ENCODE measurements around the gene ANKRD55.
"Not testable (repeated sequence)": the region's sequence is repeated elsewhere in the genome, so short reads cannot be mapped to it uniquely, and the experiment has no call there.

The ANKRD55 gene

DNA sequence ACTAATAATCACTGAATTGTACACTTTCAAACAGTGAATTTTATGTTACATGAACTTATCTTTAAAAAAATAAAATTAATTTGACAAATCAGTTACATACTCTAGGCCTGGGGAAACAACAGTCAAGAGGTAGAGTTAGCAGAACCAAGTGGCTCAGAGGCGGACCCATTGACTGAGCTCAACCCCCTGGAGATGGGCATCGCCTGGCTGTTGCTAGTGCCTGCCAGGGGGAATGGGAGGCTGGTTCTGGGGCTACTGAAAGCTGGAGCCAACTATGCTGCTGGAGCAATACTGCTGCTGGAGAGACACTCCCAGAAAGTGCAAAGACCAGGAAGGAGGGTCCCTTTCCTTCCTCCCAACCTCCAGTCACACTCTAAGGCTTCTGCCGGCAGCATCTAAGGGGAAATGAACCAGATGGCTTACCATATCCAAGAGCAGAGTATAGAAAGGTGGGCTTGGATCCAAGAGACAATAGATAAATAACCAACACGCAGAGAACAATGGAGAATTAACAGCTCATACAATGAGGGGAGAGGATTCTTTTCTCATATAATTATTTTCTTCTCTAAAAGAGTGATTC, 40.3 kb upstream of the ANKRD55 start:
- DNase-seq (ENCODE audit: low read depth): no peak
- H3K4me3 ChIP-seq (ENCODE audit: low read length): no peak overlapping the region
- TF ChIP-seq, protein P1, sequence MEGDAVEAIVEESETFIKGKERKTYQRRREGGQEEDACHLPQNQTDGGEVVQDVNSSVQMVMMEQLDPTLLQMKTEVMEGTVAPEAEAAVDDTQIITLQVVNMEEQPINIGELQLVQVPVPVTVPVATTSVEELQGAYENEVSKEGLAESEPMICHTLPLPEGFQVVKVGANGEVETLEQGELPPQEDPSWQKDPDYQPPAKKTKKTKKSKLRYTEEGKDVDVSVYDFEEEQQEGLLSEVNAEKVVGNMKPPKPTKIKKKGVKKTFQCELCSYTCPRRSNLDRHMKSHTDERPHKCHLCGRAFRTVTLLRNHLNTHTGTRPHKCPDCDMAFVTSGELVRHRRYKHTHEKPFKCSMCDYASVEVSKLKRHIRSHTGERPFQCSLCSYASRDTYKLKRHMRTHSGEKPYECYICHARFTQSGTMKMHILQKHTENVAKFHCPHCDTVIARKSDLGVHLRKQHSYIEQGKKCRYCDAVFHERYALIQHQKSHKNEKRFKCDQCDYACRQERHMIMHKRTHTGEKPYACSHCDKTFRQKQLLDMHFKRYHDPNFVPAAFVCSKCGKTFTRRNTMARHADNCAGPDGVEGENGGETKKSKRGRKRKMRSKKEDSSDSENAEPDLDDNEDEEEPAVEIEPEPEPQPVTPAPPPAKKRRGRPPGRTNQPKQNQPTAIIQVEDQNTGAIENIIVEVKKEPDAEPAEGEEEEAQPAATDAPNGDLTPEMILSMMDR (conservative IDR thresholded peaks at IDR 0.05; ENCODE audit: low read length): no peak

DNA sequence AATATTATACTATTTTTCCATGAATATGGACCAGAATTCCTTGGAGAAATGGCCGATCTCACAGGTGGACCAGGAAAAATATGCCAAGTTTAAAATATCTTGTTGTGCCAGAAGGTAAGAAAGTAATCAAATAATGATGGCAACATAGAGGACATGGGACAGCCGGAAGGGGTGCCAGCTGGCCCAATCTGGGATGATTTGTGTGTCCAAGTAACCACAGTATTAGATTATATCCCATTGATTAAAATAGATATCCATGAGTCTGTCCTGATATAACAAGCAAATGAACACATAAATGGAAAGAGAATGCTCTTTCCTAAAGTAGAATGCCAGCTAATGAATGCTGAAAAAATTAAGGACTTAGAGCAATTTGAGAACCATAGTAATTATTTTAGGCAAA, 39.6 kb upstream of the ANKRD55 start:
- no peak for DNase-seq (ENCODE audit: low read depth)
- TF ChIP-seq, protein P1 (conservative IDR thresholded peaks at IDR 0.05; ENCODE audit: low read length): no peak

DNA sequence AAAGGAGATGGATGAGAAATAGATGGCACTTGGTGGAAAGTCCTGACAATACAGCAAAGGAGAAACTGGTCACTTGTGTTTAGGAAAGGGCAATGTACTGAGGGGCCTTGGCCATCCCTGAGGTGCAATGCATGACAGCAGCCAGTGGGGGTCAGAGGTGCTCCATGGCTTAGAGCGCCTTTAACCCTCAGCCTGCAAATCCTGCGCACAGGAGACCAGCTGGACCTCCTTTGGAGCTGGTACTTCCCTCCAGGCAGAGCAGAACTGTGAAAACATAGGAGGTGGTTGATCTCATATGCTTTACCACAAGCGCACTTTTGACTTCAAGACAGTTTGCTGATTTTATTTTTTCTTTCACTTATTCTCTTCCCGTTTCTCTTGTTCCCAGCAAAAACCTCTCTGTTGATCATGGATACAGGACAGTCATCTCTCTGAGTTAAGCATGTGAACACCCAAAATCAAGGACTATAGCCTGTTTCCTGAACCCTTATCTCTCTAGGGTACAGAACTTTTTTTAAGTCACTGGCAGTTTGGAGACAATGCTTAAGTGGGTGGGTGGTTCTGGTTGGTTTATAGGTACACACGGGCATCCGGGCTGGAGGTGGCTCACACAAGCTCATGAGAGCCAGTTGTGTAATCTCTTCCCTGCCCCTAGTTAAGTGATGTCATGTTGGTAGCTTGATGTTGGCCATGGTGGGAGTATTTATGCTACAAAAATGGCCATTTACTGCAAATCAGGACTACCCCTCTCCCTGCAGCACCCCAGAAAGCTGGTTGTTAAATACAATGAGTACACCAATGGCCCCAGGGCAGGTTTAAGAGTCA, 37.6 kb upstream of the ANKRD55 start:
- TF ChIP-seq, protein P1 (conservative IDR thresholded peaks at IDR 0.05; ENCODE audit: low read length): peak; percentile 100

More for the DNA sequence above, 39.6 kb upstream of the ANKRD55 start:
- H3K4me3 ChIP-seq (ENCODE audit: low read length): no peak overlapping the region

DNA sequence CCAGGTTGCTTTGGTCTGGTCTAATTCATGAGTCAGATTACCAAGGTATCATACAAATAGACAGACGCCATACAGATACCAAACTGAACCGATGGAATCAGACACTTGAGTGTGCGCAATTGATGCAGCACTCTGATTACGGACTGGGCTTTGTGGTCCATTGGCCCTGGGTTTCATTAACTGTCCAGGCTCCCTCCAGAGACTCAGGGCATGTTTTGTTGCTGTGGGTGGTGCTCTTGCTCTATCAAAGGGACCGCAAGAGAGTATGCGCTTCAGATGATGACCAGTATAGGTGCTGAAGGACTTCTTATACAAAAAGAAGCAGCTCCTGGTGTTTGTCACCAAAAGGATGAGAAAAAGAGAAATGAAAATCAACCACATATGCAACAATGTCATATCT, 36.9 kb upstream of the ANKRD55 start:
- TF ChIP-seq, protein P1 (conservative IDR thresholded peaks at IDR 0.05; ENCODE audit: low read length): no peak
- no peak for DNase-seq (ENCODE audit: low read depth)
- no peak overlapping the region for H3K4me3 ChIP-seq (ENCODE audit: low read length)

More for the DNA sequence above, 37.6 kb upstream of the ANKRD55 start:
- DNase-seq (ENCODE audit: low read depth): peak; percentile 84
- no peak overlapping the region for H3K4me3 ChIP-seq (ENCODE audit: low read length)

DNA sequence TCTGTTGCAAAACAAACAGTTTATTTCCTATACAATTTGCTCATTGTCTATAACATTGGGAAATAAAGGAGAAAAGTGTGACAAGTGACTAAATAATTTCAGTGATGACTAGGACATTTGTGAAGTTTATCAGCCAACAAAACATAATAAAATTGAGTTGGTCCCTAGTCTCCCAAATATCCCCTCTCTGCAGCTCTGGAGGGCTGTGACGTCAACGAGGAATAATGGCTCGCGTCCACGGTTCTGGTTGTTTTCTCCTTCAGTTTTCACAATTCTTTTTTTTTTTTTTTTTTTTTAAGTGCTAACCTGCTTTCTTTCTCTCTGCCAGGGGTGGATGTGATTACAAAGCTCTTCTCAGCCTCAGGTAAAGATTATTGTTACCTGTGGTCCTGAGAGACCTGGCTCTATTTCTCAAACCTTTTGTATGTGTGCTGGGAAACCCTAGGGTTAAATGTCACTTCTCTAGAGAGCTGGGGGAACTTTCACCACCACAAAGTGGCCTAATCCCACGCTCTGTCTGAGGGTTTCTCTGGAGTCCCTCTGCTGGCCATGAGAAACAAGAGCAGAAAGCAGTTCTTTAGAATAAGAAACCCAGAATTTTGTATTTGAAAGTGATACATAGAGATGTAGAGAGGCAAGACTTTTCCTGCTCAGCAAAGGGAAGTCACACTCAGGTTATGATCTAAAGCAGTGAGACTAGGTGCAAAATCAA, 36.2 kb upstream of the ANKRD55 start:
- TF ChIP-seq, protein P1 (conservative IDR thresholded peaks at IDR 0.05; ENCODE audit: low read length): peak; percentile 89
- no peak overlapping the region for H3K4me3 ChIP-seq (ENCODE audit: low read length)
- DNase-seq (ENCODE audit: low read depth): peak; percentile 67

DNA sequence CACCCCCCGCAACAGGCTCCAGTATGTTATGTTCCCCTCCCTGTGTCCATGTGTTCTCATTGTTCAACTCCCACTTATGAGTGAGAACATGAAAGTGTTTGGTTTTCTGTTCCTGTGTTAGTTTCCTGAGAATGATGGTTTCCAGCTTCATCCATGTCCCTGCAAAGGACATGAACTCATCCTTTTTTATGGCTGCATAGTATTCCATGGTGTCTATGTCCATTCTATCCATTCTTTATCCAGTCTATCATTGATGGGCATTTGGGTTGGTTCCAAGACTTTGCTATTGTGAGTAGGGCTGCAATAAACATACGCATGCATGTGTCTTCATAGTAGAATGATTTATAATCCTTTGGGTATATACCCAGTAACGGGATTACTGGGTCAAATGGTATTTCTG, 35.6 kb upstream of the ANKRD55 start:
- not testable (repeated sequence) for H3K4me3 ChIP-seq (ENCODE audit: low read length); DNase-seq (ENCODE audit: low read depth)

DNA sequence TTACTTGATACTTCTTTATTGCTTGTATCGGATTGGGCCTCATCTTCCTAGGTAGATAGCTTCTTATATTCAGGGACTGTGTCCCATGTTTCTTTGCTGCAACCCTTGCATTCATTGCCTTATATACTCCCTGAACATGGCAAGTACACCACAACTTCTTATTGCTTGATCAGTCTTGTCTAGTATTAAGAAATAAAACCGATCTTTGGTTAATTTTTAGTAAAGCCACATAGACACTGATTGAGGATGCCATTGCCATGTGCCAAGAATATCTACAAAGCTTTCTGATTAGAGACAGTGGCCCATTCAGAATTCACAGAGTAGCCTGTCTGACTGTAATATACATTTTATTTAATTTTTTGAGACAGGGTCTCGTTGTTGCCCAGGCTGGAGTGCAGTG, 34.7 kb upstream of the ANKRD55 start:
- TF ChIP-seq, protein P1 (conservative IDR thresholded peaks at IDR 0.05; ENCODE audit: low read length): no peak
- no peak for DNase-seq (ENCODE audit: low read depth)
- H3K4me3 ChIP-seq (ENCODE audit: low read length): no peak overlapping the region
